Lung (tissue), 12 donors: ENCODE results near the gene SLC35F1. TPM values are rescaled to one million over a fixed set of nuclear protein-coding genes. Genes with fewer than 3 reads are reported as not detected.

Source experiments
- ATAC-seq: fragments of 200-7000 bp; cut with Tn5 transposase; one replicate; pipeline ENCODE4 v1.9.1; 2020; ENCODE audit warnings: moderate number of reproducible peaks; ENCODE audit not compliant: insufficient read depth, low FRiP score
- DNase-seq, 3 donors: peaks; one replicate each; pipeline ENCODE4 v3.0.0-alpha.2; 2013 to 2017
- H3K27ac ChIP-seq, 2 donors: one replicate each; pipeline ENCODE4 v1.5.1; 2013; ENCODE audit warnings: mild to moderate bottlenecking in 2 of 2, moderate library complexity in 2 of 2, control low read depth in 1 of 2, inconsistent platforms in 1 of 2, low read depth in 1 of 2, low read length in 1 of 2
- H3K27me3 ChIP-seq, 3 donors: one replicate each; pipeline ENCODE4 v1.5.1; 2013; ENCODE audit warnings: low read length in 2 of 3; ENCODE audit not compliant: control insufficient read depth in 3 of 3, insufficient read depth in 3 of 3
- H3K36me3 ChIP-seq, 4 donors: one replicate each; pipeline ENCODE4 v1.5.1; 2013; ENCODE audit warnings: low read length in 4 of 4, mild to moderate bottlenecking in 1 of 4, moderate library complexity in 1 of 4; ENCODE audit not compliant: control insufficient read depth in 4 of 4, insufficient read depth in 4 of 4
- H3K4me1 ChIP-seq, 5 donors: one replicate each; pipeline ENCODE4 v1.5.1; 2013; ENCODE audit warnings: low read length in 5 of 5, mild to moderate bottlenecking in 2 of 5, moderate library complexity in 1 of 5; ENCODE audit not compliant: control insufficient read depth in 5 of 5, insufficient read depth in 5 of 5
- H3K4me3 ChIP-seq: one replicate; pipeline ENCODE4 v1.5.1; 2013; ENCODE audit warnings: mild to moderate bottlenecking, control low read depth, moderate library complexity
- H3K9ac ChIP-seq, 2 donors: one replicate each; pipeline ENCODE4 v1.5.1; 2013; ENCODE audit warnings: low read length in 2 of 2, control low read depth in 1 of 2; ENCODE audit not compliant: insufficient read depth in 1 of 2
- H3K9me3 ChIP-seq, 4 donors: one replicate each; pipeline ENCODE4 v1.5.1; 2013; ENCODE audit warnings: low read length in 3 of 4, mild to moderate bottlenecking in 1 of 4, moderate library complexity in 1 of 4; ENCODE audit not compliant: control insufficient read depth in 4 of 4, insufficient read depth in 3 of 4
- WGBS, 2 donors: extraction: QIAGEN DNeasy Blood & Tissue Kit; methylation state at CpG; one replicate each; pipeline ENCODE4 v1.1.7; 2013; 5-methylcytosine and 5-hydroxymethylcytosine counted together
- polyA plus RNA-seq, 2 donors: library from polyadenylated mRNA; stranded (reverse); fragments of 200-250 nt; gene quantifications; one replicate each; pipeline ENCODE4 v1.2.1, GENCODE V29; 2013
- total RNA-seq, 2 donors: library from RNA; depleted of rRNA in 1 of 2; stranded (reverse); fragments of >200 nt in 1 of 2; gene quantifications; one replicate each; pipeline ENCODE4 v1.2.1, GENCODE V29; 2014 to 2021
- TF ChIP-seq, protein P1 (sequence below): IDR thresholded peaks from 2 replicates; pipeline ENCODE4 v1.5.1; 2012; ENCODE audit warnings: mild to moderate bottlenecking; ENCODE audit errors: control extremely low read depth, extremely low read depth
- donor health status: control.
- donor health status: control.
- donor health status: Bipolar disorder and iron deficiency.
- donor health status: healthy.
- donor health status: DM: yes; HTN: yes; CAD: no.

The SLC35F1 gene
- total and polyA plus RNA-seq, 4 donors, result 0.04 to 5.7 (median 0.07) TPM

DNA sequence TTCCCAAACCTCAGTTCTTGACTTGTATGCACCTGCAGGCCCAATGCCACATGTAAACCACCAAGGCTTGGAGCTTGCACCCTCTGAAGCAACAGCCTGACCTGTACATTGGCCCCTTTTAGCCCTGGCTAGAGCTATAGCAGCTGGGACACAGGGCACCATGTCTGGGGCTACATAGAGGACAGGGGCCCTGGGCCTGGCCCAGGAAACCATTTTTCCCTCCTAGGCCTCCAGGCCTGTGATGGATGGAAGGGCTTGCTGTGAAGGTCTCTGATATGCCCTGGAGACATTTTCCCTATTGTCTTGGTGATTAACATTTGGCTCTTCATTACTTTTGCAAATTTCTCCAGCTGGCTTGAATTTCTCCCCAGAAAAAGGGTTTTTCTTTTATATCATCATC is 64.6 kb downstream of the SLC35F1 start:
- DNase-seq, result no peak
- no peaks in the 10 kb centered on the region for H3K27me3 ChIP-seq
- no peak for ATAC-seq

DNA sequence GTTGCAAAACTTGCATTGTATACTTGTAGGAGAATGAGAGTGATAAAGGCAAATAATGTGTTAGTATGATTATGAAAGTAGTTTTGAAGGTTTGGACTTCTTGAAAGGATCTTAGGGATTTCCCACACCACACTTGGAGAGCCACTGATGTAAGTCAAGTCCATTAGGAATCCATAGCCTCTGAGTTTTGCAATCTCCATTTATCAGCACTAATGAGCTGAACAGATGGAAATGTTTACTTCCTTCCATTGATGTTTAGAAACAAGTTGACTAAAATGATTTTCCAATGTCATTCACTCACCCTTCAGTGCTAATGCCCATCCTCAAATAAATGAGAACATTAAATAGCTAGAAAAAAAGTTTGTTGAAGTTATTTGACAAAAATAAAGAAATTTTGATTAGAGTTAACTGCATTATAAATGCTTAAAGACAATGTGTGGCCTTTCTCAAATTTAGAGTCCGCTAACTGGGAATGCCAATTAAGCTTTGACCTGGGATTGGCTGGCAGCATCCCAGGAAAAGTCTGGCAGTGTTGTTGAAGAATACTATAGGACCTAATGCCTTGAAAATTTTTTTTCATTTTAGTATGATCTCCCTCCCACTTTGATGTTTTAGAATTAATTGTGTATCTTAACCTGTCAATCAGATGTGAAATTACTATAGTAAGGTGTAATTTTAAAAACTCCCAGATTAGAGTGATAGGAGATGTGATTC is 68.0 kb downstream of the SLC35F1 start:
- Histone ChIP-seq H3K4me1 (peaks cover 0 to 9% (median 3%) of the 10 kb centered on the region in 5 donors), H3K27ac (no peak overlapping the region), H3K4me3 (no peak overlapping the region), H3K27me3 (peaks cover 0 to 3% (median 0%) of the 10 kb centered on the region in 3 donors), H3K36me3 (no peaks in the 10 kb centered on the region), H3K9ac (no peak overlapping the region), H3K9me3 (peaks cover 0 to 6% (median 3%) of the 10 kb centered on the region in 4 donors)
- DNase-seq (peak; percentile 72 to 98 (median 98)), ATAC-seq (no peak)
- WGBS, 2 donors, result 76 to 80% methylated on average over 1 of the region's 1 CpG
- TF ChIP-seq, protein P1, sequence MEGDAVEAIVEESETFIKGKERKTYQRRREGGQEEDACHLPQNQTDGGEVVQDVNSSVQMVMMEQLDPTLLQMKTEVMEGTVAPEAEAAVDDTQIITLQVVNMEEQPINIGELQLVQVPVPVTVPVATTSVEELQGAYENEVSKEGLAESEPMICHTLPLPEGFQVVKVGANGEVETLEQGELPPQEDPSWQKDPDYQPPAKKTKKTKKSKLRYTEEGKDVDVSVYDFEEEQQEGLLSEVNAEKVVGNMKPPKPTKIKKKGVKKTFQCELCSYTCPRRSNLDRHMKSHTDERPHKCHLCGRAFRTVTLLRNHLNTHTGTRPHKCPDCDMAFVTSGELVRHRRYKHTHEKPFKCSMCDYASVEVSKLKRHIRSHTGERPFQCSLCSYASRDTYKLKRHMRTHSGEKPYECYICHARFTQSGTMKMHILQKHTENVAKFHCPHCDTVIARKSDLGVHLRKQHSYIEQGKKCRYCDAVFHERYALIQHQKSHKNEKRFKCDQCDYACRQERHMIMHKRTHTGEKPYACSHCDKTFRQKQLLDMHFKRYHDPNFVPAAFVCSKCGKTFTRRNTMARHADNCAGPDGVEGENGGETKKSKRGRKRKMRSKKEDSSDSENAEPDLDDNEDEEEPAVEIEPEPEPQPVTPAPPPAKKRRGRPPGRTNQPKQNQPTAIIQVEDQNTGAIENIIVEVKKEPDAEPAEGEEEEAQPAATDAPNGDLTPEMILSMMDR, result no peak

More for the DNA sequence above, 64.6 kb downstream of the SLC35F1 start:
- Histone ChIP-seq H3K9ac (no peak overlapping the region), H3K9me3 (peaks cover 0 to 6% (median 3%) of the 10 kb centered on the region in 4 donors), H3K36me3 (no peaks in the 10 kb centered on the region), H3K27ac (no peak overlapping the region), H3K4me3 (no peak overlapping the region), H3K4me1 (peaks cover 0 to 9% (median 3%) of the 10 kb centered on the region in 5 donors)
- TF ChIP-seq, protein P1, result no peak

DNA sequence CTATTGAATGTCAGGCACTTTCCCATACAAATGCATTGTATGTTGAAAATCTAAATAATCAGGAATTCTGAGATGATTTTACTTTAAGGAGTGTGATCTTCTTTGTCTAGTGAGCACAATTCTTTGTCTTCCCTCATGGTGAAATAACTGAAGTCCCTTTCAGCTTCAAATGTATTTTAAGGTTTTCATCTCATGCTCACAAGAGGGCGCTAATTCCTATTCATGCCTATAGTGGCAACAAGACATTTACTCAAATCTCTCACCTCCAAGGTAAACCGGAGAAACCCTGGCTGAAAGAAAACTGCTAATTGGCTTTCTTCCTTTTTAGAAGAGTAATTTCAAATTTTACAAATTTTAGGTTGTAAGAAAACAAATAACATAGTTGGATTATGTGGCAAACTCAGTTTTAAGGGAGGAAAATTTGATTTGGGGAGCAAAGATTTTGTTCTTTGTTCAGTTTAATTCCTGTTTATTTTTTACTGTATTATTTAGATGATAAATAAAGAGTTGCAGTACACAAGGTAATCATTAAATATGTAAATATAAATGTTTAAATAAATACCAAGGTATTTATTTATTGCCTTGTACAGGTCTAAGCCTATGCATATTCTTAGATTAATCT is 69.1 kb downstream of the SLC35F1 start:
- H3K36me3 ChIP-seq, result no peaks in the 10 kb centered on the region
- peaks cover 0 to 9% (median 3%) of the 10 kb centered on the region in 5 donors for H3K4me1 ChIP-seq
- ATAC-seq, result no peak
- WGBS, 2 donors, result 4 to 5% methylated on average over 2 of the region's 2 CpGs
- peaks cover 0 to 3% (median 0%) of the 10 kb centered on the region in 3 donors for H3K27me3 ChIP-seq
- TF ChIP-seq, protein P1, result no peak
- no peak overlapping the region for H3K9ac ChIP-seq
- DNase-seq, result peak in 2 of 3 donors; percentile 73 to 78
- peaks cover 0 to 5% (median 3%) of the 10 kb centered on the region in 4 donors for H3K9me3 ChIP-seq
- no peak overlapping the region for H3K27ac ChIP-seq
- H3K4me3 ChIP-seq, result no peak overlapping the region
